CD4-positive, alpha-beta T cell (primary cell): ENCODE results near the gene SCRG1. TPM values are rescaled to one million over a fixed set of nuclear protein-coding genes. Genes with fewer than 3 reads are reported as not detected.

Experiments used
- ATAC-seq: fragments of 200-7000 bp; cut with Tn5 transposase; one replicate; pipeline ENCODE4 v1.10.0; 2022; ENCODE audit warnings: mild to moderate bottlenecking; ENCODE audit not compliant: poor library complexity
- CTCF ChIA-PET: fragments of 350-600 bp; sonication (Branson Sonifier 250); formaldehyde crosslinking; loops from one replicate; lab custom pipeline; 2021; ENCODE audit warnings: antibody characterized with exemption, inconsistent platforms; lab: Charles Lee
- POLR2A ChIA-PET: fragments of 350-600 bp; sonication (Branson Sonifier 250); formaldehyde crosslinking; loops from one replicate; lab custom pipeline; 2021; ENCODE audit warnings: antibody characterized with exemption, inconsistent platforms; lab: Charles Lee
- DNase-seq, 14 experiments: peaks; one replicate each; pipeline ENCODE4 v3.0.0-alpha.2; 2013 to 2020; ENCODE audit warnings: mixed read lengths in 2 of 14
- H3K27ac ChIP-seq, 2 donors: one replicate each; pipeline versions ENCODE4 v1.5.1 to v1.7.0; 2013; ENCODE audit warnings: low read length in 2 of 2, low read depth in 1 of 2, mild to moderate bottlenecking in 1 of 2
- H3K27me3 ChIP-seq, 2 experiments: 1 replicate in 1 of 2; 2 replicates in 1 of 2; pipeline versions ENCODE4 v1.6.1 to v1.7.0; 2013; ENCODE audit warnings: low read length in 2 of 2, control low read depth in 1 of 2, mild to moderate bottlenecking in 1 of 2, moderate library complexity in 1 of 2; ENCODE audit not compliant: insufficient read depth in 2 of 2, control insufficient read depth in 1 of 2
- H3K36me3 ChIP-seq: one replicate; pipeline ENCODE4 v1.6.1; 2013; ENCODE audit warnings: low read length, control low read depth; ENCODE audit not compliant: insufficient read depth
- H3K4me1 ChIP-seq: one replicate; pipeline ENCODE4 v1.6.1; 2013; ENCODE audit warnings: low read length, control low read depth; ENCODE audit not compliant: insufficient read depth
- H3K4me3 ChIP-seq: one replicate; pipeline ENCODE4 v1.5.1; 2013; ENCODE audit warnings: mild to moderate bottlenecking, low read length, moderate library complexity
- H3K9me3 ChIP-seq, 2 experiments: 1 replicate in 1 of 2; 2 replicates in 1 of 2; pipeline versions ENCODE4 v1.6.1 to v1.7.0; 2013; ENCODE audit warnings: low read length in 2 of 2, mild to moderate bottlenecking in 2 of 2, control low read depth in 1 of 2, moderate library complexity in 1 of 2; ENCODE audit not compliant: control insufficient read depth in 1 of 2, insufficient read depth in 1 of 2
- H3K27ac Mint-ChIP-seq: one replicate; pipeline ENCODE4 v1.8.0; 2020; ENCODE audit warnings: mixed read lengths
- H3K27me3 Mint-ChIP-seq: one replicate; pipeline ENCODE4 v1.8.0; 2021; ENCODE audit warnings: mixed read lengths
- H3K36me3 Mint-ChIP-seq: one replicate; pipeline ENCODE4 v1.8.0; 2021; ENCODE audit warnings: low read depth, mixed read lengths
- H3K4me1 Mint-ChIP-seq: one replicate; pipeline ENCODE4 v1.8.0; 2021; ENCODE audit warnings: low read depth, mixed read lengths
- H3K4me3 Mint-ChIP-seq: one replicate; pipeline ENCODE4 v1.8.0; 2020; ENCODE audit warnings: mild to moderate bottlenecking, mixed read lengths
- H3K9me3 Mint-ChIP-seq: one replicate; pipeline ENCODE4 v1.8.0; 2020; ENCODE audit warnings: mixed read lengths
- intact Hi-C, 2 experiments: fragments of 100-400 bp; cut with DNase I in 1 of 2; cut with micrococcal nuclease in 1 of 2; formaldehyde crosslinking; loops; one replicate each; pipeline versions ENCODE4 v1.15.1 to v1.9.0; 2023 to 2025; cut with DNase I, micrococcal nuclease
- total RNA-seq, 174 experiments: library from RNA in 2 of 174; stranded (reverse) in 2 of 174; gene quantifications; one replicate each; pipeline ENCODE4 v1.2.3 and lab custom pipeline; 2021 to 2026
- TF ChIP-seq, protein P1 (sequence below): fragments of 200-600 bp; IDR thresholded peaks from one replicate; pipeline ENCODE4 v1.8.0; 2022; ENCODE audit warnings: antibody characterized with exemption, mild to moderate bottlenecking

Gene SCRG1
- total RNA-seq, 2 experiments from 2014 or later, result not detected

DNA sequence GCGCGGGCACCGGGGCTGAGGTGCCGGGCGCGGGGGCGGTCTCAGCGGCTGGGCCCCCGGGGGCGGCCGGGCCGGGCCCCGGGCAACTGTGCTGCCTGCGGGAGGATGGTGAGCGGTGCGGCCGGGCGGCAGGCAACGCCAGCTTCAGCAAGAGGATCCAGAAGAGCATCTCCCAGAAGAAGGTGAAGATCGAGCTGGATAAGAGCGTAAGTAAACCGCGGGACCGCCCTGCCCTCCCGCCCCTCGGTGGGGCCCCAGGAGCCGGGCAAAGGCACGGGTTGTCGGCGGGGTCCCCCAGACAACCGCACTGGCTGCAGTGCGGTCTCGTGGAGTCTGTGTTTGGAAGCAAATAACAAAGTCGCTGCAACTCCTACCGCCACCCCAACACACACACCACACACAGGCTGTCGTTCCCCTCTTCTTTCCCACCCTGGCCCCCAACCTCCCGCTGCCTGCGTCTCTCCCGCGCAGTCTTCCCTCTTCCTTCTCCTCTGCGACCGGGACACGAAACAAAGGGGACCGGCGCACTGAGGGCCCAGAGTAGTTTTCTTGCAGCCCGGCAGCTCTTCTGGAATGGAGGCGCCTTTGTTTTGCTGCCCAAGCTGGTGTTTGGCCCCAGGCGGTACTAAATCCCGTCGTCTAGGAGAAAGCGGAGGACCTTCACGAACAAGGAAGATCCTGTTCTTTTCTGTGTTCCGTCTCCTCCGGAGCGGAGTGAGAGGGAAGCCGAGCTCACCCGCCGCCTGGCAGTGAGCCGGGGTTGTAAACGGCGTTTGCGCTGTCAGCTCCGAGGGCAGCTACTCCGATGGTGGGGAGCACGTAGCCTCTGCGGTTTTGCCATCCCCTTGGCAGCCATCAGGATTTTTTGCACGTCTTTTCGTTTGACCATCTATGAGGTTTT is 27.4 kb downstream of the SCRG1 start:
- Mint-ChIP-seq H3K9me3 (no peaks in the 10 kb centered on the region), H3K27ac (peak overlapping the region; percentile 79), H3K27me3 (peaks cover 31% of the 10 kb centered on the region), H3K4me3 (peak overlapping the region; percentile 98), H3K36me3 (peaks cover 22% of the 10 kb centered on the region), H3K4me1 (peaks cover 34% of the 10 kb centered on the region)
- intact Hi-C loops, result loop anchor here (1.0 to 10.0 kb wide), 4 partner anchors 37 to 911 kb away; partner anchors contain the start of genes CEP44 (in 1 of the 2), FBXO8 (in 1 of the 2), GALNT7 (in 1 of the 2) and HMGB2 (in 1 of the 2)
- no peaks in the 10 kb centered on the region for H3K36me3 ChIP-seq
- peak overlapping the region; percentile 96 for H3K4me3 ChIP-seq
- peaks cover 21% of the 10 kb centered on the region for H3K4me1 ChIP-seq
- H3K9me3 ChIP-seq, result no peaks in the 10 kb centered on the region
- peak overlapping the region in 1 of 2 donors; percentile 3 for H3K27ac ChIP-seq
- TF ChIP-seq, protein P1, sequence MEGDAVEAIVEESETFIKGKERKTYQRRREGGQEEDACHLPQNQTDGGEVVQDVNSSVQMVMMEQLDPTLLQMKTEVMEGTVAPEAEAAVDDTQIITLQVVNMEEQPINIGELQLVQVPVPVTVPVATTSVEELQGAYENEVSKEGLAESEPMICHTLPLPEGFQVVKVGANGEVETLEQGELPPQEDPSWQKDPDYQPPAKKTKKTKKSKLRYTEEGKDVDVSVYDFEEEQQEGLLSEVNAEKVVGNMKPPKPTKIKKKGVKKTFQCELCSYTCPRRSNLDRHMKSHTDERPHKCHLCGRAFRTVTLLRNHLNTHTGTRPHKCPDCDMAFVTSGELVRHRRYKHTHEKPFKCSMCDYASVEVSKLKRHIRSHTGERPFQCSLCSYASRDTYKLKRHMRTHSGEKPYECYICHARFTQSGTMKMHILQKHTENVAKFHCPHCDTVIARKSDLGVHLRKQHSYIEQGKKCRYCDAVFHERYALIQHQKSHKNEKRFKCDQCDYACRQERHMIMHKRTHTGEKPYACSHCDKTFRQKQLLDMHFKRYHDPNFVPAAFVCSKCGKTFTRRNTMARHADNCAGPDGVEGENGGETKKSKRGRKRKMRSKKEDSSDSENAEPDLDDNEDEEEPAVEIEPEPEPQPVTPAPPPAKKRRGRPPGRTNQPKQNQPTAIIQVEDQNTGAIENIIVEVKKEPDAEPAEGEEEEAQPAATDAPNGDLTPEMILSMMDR, result no peak
- H3K27me3 ChIP-seq, result no peaks in the 10 kb centered on the region
- no peak for ATAC-seq
- POLR2A ChIA-PET, result interaction anchor here (0.7 to 7.1 kb wide), 15 partner anchors 12 to 912 kb away, joined by 3 to 373 read pairs (median 4); partner anchors contain the start of genes CEP44, FBXO8, GALNT7 and HMGB2
- CTCF ChIA-PET, result interaction anchor here (1.4 to 1.8 kb wide), 4 partner anchors 37 to 70 kb away, joined by 3 to 8 read pairs (median 4); partner anchors contain the start of gene HMGB2
- peak; percentile 10 to 75 (median 30) for DNase-seq

DNA sequence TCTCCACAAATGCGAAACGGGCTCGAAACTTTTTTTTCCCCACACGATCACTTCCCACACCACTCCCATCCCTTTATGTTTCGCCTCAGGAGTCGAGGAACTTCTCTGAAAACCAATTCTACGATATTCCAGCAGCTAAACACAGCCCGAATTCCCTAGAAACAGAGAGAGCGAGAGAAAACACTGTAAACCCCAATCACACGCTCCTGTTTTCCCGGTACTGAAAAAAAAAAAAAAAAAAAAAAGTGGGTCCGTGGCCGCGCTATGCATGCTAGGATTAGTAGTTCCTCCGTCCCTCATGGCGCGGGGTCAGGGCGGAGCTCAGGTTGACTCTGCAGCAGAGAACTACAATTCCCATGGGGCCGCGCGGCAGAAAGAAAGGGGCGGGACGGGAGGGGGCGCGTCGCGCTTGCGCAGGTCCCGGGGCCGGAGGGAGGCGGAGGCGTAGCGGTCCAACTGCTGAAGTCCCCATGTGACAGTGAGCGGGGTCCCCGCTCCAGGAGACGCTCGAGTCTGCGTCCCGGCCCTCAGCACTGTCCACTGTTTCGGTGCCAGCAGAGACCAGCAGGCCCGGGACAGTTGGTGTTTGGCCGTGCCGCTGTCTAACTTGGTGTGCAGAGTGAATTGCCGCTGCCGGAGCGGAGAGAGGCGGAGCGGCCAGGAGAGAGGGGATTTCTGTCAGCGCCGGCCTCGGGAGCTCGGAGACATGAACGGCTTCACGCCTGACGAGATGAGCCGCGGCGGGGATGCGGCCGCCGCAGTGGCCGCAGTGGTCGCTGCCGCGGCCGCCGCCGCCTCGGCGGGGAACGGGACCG is 28.2 kb downstream of the SCRG1 start, which contains the start of gene SAP30:
Gene SAP30 (plus strand): TSS at position 478 of the 815 bp plus-strand sequence. CDS start 229 bp downstream, at position 707.
- no peaks in the 10 kb centered on the region for H3K27me3 ChIP-seq
- H3K36me3 ChIP-seq, result no peaks in the 10 kb centered on the region
- ChIA-PET CTCF (interaction anchor here (1.4 to 1.7 kb wide), 4 partner anchors 37 to 69 kb away, joined by 3 to 7 read pairs (median 4); partner anchors contain the start of gene HMGB2), POLR2A (interaction anchor here (0.6 to 7.1 kb wide), 17 partner anchors 13 to 913 kb away, joined by 3 to 373 read pairs (median 5); partner anchors contain the start of genes CEP44, FBXO8, GALNT7 and HMGB2)
- peaks cover 22% of the 10 kb centered on the region for H3K36me3 Mint-ChIP-seq
- TF ChIP-seq, protein P1, result no peak
- intact Hi-C loops, result loop anchor here (1.0 to 10.0 kb wide), 4 partner anchors 36 to 912 kb away; partner anchors contain the start of genes HMGB2 (in 2 of the 2), CEP44 (in 1 of the 2), FBXO8 (in 1 of the 2) and GALNT7 (in 1 of the 2)
- no peaks in the 10 kb centered on the region for H3K9me3 ChIP-seq
- peaks cover 27% of the 10 kb centered on the region for H3K4me1 ChIP-seq
- peak; percentile 94 to 98 (median 98) for DNase-seq
- peak; percentile 86 for ATAC-seq
- peak within 1 kb of the TSS; percentile 58 to 88 for H3K27ac ChIP-seq
- peak within 1 kb of the TSS; percentile 98 for H3K4me3 Mint-ChIP-seq
- H3K27me3 Mint-ChIP-seq, result peaks cover 27% of the 10 kb centered on the region
- no peaks in the 10 kb centered on the region for H3K9me3 Mint-ChIP-seq
- H3K4me3 ChIP-seq, result peak within 1 kb of the TSS; percentile 96
- H3K27ac Mint-ChIP-seq, result peak within 1 kb of the TSS; percentile 87
- H3K4me1 Mint-ChIP-seq, result peaks cover 37% of the 10 kb centered on the region
